Measurements from ENCODE around the gene PLEKHH3. TPM values are rescaled to one million over a fixed set of nuclear protein-coding genes. Genes with fewer than 3 reads are reported as not detected.

Gene PLEKHH3
- total and polyA plus RNA-seq, 10 of the 15 experiments (the other 5 are each of a cell fraction or from before 2014, with no cell fraction given): 0.31 to 38.0 (median 11.0) TPM

DNA sequence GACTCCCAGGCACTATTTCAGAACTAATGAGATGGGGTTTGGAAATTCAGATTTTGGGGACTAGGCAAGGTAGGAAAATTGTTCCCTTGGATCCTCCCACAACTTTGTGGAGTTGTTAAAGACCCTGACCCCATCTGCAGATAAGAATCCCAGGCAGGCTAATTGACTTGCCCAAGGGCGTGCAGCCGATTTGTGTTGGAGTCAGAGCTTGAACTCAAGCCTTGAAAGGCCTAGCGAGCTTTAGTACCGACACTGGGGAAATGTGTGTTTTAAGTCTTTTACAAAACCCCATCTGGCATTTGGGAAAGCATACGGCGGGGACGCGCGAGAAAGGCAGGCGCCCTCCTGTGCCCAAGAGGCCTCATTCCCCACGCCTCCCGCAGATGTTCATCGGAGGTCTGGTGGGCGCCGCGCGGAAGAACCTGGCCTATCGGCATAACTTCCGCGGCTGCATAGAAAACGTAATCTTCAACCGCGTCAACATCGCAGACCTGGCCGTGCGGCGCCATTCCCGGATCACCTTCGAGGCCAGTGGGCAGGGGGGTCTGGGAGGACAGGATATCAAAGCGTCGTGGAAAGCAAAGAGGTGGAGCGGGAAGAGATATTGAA lies 9.8 kb upstream of the PLEKHH3 start:
- no peak for FAIRE-seq

More for the DNA sequence above, 9.8 kb upstream of the PLEKHH3 start:
- ChIA-PET RAD21 (ENCODE audit: unreplicated experiment) (no interaction called here), POLR2A (no interaction called here), SMC1A (ENCODE audit: uncharacterized antibody, unreplicated experiment) (no interaction called here), CTCF (interaction anchor here (0.6 kb wide), 1 partner anchor 156 kb away, joined by 3 read pairs; no protein-coding TSS in a partner anchor)
- Histone ChIP-seq H3K4me2 (ENCODE audit: control insufficient read depth, insufficient read depth) (no peak overlapping the region), H3K36me3 (ENCODE audit: control insufficient read depth in 2 of 2, insufficient read depth in 2 of 2, low read length in 1 of 2) (peaks cover 11% of the 10 kb centered on the region in 2 experiments; a peak in 3 of 4 replicates), H3K79me2 (ENCODE audit: control insufficient read depth, insufficient read depth, low read length) (peaks cover 22% of the 10 kb centered on the region), H4K20me1 (ENCODE audit: control insufficient read depth, insufficient read depth) (no peaks in the 10 kb centered on the region), H3K9me3 (replicated peaks; ENCODE audit: control insufficient read depth, insufficient read depth, low read length) (no peaks in the 10 kb centered on the region; the same call in 2 of the 3 replicates), H3K27ac (ENCODE audit: control insufficient read depth, insufficient read depth) (no peak overlapping the region), H3K4me1 (ENCODE audit: control insufficient read depth, insufficient read depth, low read length) (no peaks in the 10 kb centered on the region), H3K27me3 (replicated peaks in 1 of 2; ENCODE audit: control insufficient read depth in 2 of 2, insufficient read depth in 2 of 2, low read length in 1 of 2) (no peaks in the 10 kb centered on the region), H3K4me3 (no peak overlapping the region), H2AFZ (ENCODE audit: control insufficient read depth, low read depth, low read length) (no peak overlapping the region), H3K9ac (ENCODE audit: control insufficient read depth, insufficient read depth, low read length) (no peak overlapping the region)
- ATAC-seq (no peak), DNase-seq (ENCODE audit: low read depth, low spot score) (no peak)
- TF ChIP-seq, protein P1, sequence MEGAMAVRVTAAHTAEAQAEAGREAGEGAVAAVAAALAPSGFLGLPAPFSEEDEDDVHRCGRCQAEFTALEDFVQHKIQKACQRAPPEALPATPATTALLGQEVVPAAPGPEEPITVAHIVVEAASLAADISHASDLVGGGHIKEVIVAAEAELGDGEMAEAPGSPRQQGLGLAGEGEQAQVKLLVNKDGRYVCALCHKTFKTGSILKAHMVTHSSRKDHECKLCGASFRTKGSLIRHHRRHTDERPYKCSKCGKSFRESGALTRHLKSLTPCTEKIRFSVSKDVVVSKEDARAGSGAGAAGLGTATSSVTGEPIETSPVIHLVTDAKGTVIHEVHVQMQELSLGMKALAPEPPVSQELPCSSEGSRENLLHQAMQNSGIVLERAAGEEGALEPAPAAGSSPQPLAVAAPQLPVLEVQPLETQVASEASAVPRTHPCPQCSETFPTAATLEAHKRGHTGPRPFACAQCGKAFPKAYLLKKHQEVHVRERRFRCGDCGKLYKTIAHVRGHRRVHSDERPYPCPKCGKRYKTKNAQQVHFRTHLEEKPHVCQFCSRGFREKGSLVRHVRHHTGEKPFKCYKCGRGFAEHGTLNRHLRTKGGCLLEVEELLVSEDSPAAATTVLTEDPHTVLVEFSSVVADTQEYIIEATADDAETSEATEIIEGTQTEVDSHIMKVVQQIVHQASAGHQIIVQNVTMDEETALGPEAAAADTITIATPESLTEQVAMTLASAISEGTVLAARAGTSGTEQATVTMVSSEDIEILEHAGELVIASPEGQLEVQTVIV (IDR thresholded peaks at IDR 0.05; ENCODE audit: borderline replicate concordance, partially characterized antibody): no peak
- no peak for TF ChIP-seq CHD4 (IDR thresholded peaks at IDR 0.05)
- TF ChIP-seq, protein P2, sequence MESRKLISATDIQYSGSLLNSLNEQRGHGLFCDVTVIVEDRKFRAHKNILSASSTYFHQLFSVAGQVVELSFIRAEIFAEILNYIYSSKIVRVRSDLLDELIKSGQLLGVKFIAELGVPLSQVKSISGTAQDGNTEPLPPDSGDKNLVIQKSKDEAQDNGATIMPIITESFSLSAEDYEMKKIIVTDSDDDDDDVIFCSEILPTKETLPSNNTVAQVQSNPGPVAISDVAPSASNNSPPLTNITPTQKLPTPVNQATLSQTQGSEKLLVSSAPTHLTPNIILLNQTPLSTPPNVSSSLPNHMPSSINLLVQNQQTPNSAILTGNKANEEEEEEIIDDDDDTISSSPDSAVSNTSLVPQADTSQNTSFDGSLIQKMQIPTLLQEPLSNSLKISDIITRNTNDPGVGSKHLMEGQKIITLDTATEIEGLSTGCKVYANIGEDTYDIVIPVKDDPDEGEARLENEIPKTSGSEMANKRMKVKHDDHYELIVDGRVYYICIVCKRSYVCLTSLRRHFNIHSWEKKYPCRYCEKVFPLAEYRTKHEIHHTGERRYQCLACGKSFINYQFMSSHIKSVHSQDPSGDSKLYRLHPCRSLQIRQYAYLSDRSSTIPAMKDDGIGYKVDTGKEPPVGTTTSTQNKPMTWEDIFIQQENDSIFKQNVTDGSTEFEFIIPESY (IDR thresholded peaks at IDR 0.05): peak; percentile 10; the same call in 1 of the 2 replicates
- TF ChIP-seq, protein P3, sequence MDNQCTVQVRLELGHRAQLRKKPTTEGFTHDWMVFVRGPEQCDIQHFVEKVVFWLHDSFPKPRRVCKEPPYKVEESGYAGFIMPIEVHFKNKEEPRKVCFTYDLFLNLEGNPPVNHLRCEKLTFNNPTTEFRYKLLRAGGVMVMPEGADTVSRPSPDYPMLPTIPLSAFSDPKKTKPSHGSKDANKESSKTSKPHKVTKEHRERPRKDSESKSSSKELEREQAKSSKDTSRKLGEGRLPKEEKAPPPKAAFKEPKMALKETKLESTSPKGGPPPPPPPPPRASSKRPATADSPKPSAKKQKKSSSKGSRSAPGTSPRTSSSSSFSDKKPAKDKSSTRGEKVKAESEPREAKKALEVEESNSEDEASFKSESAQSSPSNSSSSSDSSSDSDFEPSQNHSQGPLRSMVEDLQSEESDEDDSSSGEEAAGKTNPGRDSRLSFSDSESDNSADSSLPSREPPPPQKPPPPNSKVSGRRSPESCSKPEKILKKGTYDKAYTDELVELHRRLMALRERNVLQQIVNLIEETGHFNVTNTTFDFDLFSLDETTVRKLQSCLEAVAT (IDR thresholded peaks at IDR 0.05): peak; percentile 41; the same call in 1 of the 2 replicates
- TF ChIP-seq POLR2A (IDR thresholded peaks at IDR 0.05; ENCODE audit: low read depth, low read length): 0 out of 2 replicates have a peak, but pooled peaks have one; percentile 4
- TF ChIP-seq, protein P4, sequence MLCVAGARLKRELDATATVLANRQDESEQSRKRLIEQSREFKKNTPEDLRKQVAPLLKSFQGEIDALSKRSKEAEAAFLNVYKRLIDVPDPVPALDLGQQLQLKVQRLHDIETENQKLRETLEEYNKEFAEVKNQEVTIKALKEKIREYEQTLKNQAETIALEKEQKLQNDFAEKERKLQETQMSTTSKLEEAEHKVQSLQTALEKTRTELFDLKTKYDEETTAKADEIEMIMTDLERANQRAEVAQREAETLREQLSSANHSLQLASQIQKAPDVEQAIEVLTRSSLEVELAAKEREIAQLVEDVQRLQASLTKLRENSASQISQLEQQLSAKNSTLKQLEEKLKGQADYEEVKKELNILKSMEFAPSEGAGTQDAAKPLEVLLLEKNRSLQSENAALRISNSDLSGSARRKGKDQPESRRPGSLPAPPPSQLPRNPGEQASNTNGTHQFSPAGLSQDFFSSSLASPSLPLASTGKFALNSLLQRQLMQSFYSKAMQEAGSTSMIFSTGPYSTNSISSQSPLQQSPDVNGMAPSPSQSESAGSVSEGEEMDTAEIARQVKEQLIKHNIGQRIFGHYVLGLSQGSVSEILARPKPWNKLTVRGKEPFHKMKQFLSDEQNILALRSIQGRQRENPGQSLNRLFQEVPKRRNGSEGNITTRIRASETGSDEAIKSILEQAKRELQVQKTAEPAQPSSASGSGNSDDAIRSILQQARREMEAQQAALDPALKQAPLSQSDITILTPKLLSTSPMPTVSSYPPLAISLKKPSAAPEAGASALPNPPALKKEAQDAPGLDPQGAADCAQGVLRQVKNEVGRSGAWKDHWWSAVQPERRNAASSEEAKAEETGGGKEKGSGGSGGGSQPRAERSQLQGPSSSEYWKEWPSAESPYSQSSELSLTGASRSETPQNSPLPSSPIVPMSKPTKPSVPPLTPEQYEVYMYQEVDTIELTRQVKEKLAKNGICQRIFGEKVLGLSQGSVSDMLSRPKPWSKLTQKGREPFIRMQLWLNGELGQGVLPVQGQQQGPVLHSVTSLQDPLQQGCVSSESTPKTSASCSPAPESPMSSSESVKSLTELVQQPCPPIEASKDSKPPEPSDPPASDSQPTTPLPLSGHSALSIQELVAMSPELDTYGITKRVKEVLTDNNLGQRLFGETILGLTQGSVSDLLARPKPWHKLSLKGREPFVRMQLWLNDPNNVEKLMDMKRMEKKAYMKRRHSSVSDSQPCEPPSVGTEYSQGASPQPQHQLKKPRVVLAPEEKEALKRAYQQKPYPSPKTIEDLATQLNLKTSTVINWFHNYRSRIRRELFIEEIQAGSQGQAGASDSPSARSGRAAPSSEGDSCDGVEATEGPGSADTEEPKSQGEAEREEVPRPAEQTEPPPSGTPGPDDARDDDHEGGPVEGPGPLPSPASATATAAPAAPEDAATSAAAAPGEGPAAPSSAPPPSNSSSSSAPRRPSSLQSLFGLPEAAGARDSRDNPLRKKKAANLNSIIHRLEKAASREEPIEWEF (IDR thresholded peaks at IDR 0.05; ENCODE audit: insufficient replicate concordance, low read depth, low read length): no peak
- intact Hi-C loops (cut with micrococcal nuclease; ENCODE audit: unreplicated experiment) (no loop called here), in situ Hi-C loops (cut with MboI) (no loop called here)
- 98% methylated on average over 32 of the region's 32 CpGs for WGBS (ENCODE audit: insufficient coverage, insufficient replicate concordance, low lambda C conversion rate, missing lambda C conversion rate)
- no TSS peak for BruUV-seq (replicated peaks)
